ENCODE results near the gene SEC31B. TPM values are rescaled to one million over a fixed set of nuclear protein-coding genes. Genes with fewer than 3 reads are reported as not detected.
A peak's percentile ranks its signal among the peaks of the same experiment; 100 is the strongest.

Gene SEC31B
- polyA plus RNA-seq, 1 donor from 2014 or later, result 17.1 TPM

DNA sequence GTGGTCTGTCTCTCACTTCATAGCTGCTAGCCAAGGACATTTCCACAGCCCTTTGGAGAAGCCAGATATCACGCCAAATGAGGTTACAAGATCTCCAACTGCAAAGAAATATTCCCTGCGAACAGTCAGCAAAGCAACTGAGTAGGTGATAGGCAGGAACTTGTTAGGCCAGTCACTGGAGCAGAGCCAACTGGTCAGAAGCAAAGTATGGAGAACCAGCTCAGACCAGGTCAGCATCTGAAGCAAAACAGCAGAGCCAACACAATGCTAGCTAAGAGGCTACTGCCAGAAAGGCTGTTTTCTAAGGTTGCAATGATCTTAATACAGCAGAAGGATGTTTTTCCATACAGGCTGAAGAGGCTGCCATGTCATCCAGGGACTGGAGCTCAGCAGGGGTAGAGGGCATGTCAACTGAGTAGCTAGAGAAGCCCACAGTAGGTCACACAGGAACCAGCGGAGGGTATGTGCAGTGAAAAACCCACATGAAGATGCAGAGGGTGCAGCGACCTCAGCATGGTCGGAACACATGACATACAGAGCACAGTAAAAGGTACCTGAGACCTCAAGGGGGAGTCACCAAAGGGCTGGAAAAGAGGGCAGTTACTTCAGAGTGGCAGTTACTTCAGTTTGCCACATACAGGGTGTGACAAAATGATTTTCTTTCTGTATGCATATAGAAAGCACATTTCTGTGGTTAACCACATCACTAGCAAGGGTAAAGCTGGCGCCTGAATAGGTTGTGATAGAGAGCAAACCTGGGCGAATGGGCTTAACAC lies 8.9 kb downstream of the SEC31B start:
- no peak overlapping the region for H2AFZ ChIP-seq (ENCODE audit: low read depth, low read length)
- no peak overlapping the region for H3K9ac ChIP-seq (ENCODE audit: low read length)
- no peaks in the 10 kb centered on the region for H3K79me2 ChIP-seq (replicated peaks; ENCODE audit: insufficient read depth, low read length)
- no peaks in the 10 kb centered on the region for H3K27me3 ChIP-seq (ENCODE audit: insufficient read depth, low read depth, low read length)
- no peak overlapping the region for H3K27ac ChIP-seq (ENCODE audit: low read length)
- no peaks in the 10 kb centered on the region for H3F3A ChIP-seq (ENCODE audit: insufficient read depth, low read length, poor library complexity, severe bottlenecking)
- H3K9me3 ChIP-seq (ENCODE audit: low read length), result no peaks in the 10 kb centered on the region
- no peaks in the 10 kb centered on the region for H3K36me3 ChIP-seq (ENCODE audit: insufficient read depth, low read length)
- no peak overlapping the region for H3K4me3 ChIP-seq (ENCODE audit: low read length)
- no peaks in the 10 kb centered on the region for H3K9me2 ChIP-seq (ENCODE audit: insufficient read depth, low read length)
- TF ChIP-seq, protein P1, sequence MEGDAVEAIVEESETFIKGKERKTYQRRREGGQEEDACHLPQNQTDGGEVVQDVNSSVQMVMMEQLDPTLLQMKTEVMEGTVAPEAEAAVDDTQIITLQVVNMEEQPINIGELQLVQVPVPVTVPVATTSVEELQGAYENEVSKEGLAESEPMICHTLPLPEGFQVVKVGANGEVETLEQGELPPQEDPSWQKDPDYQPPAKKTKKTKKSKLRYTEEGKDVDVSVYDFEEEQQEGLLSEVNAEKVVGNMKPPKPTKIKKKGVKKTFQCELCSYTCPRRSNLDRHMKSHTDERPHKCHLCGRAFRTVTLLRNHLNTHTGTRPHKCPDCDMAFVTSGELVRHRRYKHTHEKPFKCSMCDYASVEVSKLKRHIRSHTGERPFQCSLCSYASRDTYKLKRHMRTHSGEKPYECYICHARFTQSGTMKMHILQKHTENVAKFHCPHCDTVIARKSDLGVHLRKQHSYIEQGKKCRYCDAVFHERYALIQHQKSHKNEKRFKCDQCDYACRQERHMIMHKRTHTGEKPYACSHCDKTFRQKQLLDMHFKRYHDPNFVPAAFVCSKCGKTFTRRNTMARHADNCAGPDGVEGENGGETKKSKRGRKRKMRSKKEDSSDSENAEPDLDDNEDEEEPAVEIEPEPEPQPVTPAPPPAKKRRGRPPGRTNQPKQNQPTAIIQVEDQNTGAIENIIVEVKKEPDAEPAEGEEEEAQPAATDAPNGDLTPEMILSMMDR (IDR thresholded peaks at IDR 0.05; ENCODE audit: poor library complexity, severe bottlenecking), result no peak
- no peaks in the 10 kb centered on the region for H4K20me1 ChIP-seq (ENCODE audit: insufficient read depth)
- H3K4me2 ChIP-seq (ENCODE audit: low read length), result no peak overlapping the region

DNA sequence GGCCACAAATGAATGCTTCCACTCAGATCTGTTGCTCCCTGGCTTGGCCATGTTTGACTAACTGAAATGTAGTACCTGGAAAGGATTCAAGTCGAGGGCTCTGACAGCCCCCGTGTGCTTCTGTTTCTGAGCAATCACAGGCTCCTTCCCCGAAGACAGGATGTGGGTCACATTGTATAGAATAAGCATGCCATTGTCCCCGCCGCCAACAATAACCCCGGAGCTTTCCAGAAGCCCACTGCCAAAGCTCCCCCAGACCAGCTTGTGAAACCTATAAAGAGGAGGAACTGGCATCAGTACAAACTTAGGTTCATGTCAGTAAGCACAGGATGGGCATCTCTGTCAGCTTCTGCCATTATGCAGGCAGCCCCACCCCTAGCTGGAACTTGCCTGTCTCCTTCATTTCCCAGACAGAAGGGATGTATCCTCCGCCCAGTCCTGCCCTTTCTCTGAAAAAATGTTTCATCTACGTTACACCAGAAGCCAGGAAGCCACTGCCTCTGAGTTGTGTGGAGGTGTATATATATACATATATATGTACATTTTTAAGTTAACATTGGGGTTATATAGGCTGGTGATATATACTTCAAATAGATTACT lies 10.3 kb downstream of the SEC31B start:
- H3K9ac ChIP-seq (ENCODE audit: low read length), result no peak overlapping the region
- no peaks in the 10 kb centered on the region for H3K9me3 ChIP-seq (ENCODE audit: low read length)
- H3K9me2 ChIP-seq (ENCODE audit: insufficient read depth, low read length), result no peaks in the 10 kb centered on the region
- H3K36me3 ChIP-seq (ENCODE audit: insufficient read depth, low read length), result peaks cover 6% of the 10 kb centered on the region
- no peak overlapping the region for H3K4me2 ChIP-seq (ENCODE audit: low read length)
- H3K79me2 ChIP-seq (replicated peaks; ENCODE audit: insufficient read depth, low read length), result no peaks in the 10 kb centered on the region
- H3K4me3 ChIP-seq (ENCODE audit: low read length), result no peak overlapping the region
- H3K27ac ChIP-seq (ENCODE audit: low read length), result no peak overlapping the region
- TF ChIP-seq EZH2 (IDR thresholded peaks at IDR 0.05; ENCODE audit: borderline replicate concordance, insufficient read depth, low read length, poor library complexity, severe bottlenecking), result no peak
- TF ChIP-seq POLR2AphosphoS5 (IDR thresholded peaks at IDR 0.05), result no peak
- TF ChIP-seq, protein P1 (IDR thresholded peaks at IDR 0.05; ENCODE audit: poor library complexity, severe bottlenecking), result no peak
- TF ChIP-seq RAD21 (conservative IDR thresholded peaks at IDR 0.05), result no peak
- no peak for TF ChIP-seq SMC3 (conservative IDR thresholded peaks at IDR 0.05; ENCODE audit: poor library complexity)
- TF ChIP-seq TAF1 (IDR thresholded peaks at IDR 0.05; ENCODE audit: low read depth), result no peak
- H4K20me1 ChIP-seq (ENCODE audit: insufficient read depth), result no peaks in the 10 kb centered on the region
- no peaks in the 10 kb centered on the region for H3K27me3 ChIP-seq (ENCODE audit: insufficient read depth, low read depth, low read length)
- no peak overlapping the region for H2AFZ ChIP-seq (ENCODE audit: low read depth, low read length)
- H3F3A ChIP-seq (ENCODE audit: insufficient read depth, low read length, poor library complexity, severe bottlenecking), result no peaks in the 10 kb centered on the region

DNA sequence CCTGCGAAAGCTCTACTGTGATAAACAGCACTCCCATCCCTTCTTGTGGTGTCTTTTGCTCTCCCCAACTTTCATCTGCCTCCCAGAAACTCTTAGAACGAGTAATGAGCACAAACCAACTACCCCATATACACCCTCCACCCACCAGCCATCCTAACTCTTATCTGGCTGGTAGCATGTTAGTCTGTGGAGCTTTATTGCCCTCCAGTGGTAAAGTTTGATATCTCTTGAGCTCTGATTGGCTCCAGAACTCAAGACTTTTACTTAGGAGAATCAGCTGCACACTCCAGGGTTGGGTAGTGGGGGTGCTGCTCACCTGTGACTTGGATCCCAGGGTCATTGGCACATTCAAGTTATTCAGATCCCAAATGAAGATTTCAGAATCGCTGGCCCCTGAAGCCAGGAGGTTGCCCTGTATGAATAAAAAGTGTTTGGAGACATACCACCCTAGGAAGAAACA lies 10.9 kb downstream of the SEC31B start:
- Histone ChIP-seq H3K4me3 (ENCODE audit: low read length) (no peak overlapping the region), H3K9me3 (ENCODE audit: low read length) (no peaks in the 10 kb centered on the region), H3K9me2 (ENCODE audit: insufficient read depth, low read length) (no peaks in the 10 kb centered on the region), H3K9ac (ENCODE audit: low read length) (no peak overlapping the region), H3F3A (ENCODE audit: insufficient read depth, low read length, poor library complexity, severe bottlenecking) (no peaks in the 10 kb centered on the region), H3K27ac (ENCODE audit: low read length) (no peak overlapping the region), H3K27me3 (ENCODE audit: insufficient read depth, low read depth, low read length) (no peaks in the 10 kb centered on the region), H3K79me2 (replicated peaks; ENCODE audit: insufficient read depth, low read length) (no peaks in the 10 kb centered on the region), H2AFZ (ENCODE audit: low read depth, low read length) (no peak overlapping the region), H3K4me2 (ENCODE audit: low read length) (no peak overlapping the region), H3K36me3 (ENCODE audit: insufficient read depth, low read length) (peaks cover 6% of the 10 kb centered on the region), H4K20me1 (ENCODE audit: insufficient read depth) (no peaks in the 10 kb centered on the region)
- TF ChIP-seq MXI1 (conservative IDR thresholded peaks at IDR 0.05; ENCODE audit: poor library complexity, severe bottlenecking) (no peak), SMC3 (conservative IDR thresholded peaks at IDR 0.05; ENCODE audit: poor library complexity) (peak; percentile 74), RAD21 (conservative IDR thresholded peaks at IDR 0.05) (peak; percentile 77), POLR2AphosphoS5 (IDR thresholded peaks at IDR 0.05) (no peak)
- TF ChIP-seq, protein P1 (IDR thresholded peaks at IDR 0.05; ENCODE audit: poor library complexity, severe bottlenecking), result peak; percentile 76
